CD4-positive, alpha-beta T cell treated with Interleukin-6 at 100 ng/mL for 8 hours (primary cell): ENCODE data around the gene GRIA4.

Experiments used
- DNase-seq: peaks from one replicate; pipeline ENCODE4 v3.0.0-alpha.2; 2020; ENCODE audit warnings: mixed read lengths, low spot score

Gene GRIA4

DNA sequence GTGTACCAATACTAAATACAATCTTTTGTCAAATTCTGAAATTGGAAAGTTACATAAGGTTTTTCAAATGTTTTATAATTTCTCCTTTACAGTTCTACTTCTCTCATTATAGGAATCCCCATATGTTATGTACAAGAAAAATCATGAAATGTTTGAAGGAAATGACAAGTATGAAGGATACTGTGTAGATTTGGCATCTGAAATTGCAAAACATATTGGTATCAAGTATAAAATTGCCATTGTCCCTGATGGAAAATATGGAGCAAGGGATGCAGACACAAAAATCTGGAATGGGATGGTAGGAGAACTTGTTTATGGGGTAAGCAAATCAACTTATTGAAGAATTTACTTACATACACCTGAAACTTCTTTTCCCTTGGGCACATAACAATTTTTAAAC is 308.7 kb downstream of the GRIA4 start:
- DNase-seq: no peak

DNA sequence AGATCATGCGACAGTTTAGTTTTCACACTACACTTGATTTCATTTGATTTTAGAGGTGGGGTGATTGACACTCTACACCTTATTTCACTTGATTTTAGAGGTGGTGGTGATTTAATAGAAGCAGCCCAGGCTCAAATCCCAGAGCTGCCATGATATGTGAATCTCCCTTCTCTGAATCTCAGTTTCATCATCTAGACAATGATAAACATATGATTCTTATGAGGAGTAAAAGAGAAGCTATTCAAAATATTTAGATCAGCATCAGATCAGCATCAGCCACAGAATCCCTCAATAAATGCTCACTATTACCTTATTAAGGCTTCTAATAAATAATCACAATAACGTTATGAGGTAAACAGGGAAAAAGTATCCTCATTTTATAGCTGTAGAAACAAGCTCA is 313.4 kb downstream of the GRIA4 start:
- DNase-seq: no peak

DNA sequence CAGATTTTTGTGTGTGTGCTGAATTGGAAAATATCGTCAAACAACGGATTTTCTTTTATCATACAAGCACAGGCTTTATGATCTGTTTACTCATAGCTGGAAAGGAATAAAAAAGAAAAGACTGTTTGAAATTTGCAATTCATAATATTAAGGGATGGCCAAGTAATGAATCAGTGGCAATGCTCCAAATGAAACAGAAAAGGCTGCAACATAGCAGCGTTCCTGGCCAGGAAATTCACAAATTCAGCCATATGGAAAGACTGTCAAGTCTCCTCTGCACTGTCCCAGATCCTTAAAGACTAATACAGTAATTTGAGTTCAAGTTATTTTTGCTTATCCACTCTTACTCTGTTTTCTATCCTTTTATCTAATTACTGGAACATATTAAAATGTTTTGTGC is 313.9 kb downstream of the GRIA4 start:
- DNase-seq: no peak

- no peak for DNase-seq
Measured at GRCh38 chr11:105929084-105929955, 319.4 kb downstream of the GRIA4 start.

GRCh38 chr11:105933695-105934094 is 323.8 kb downstream of the GRIA4 start:
- DNase-seq: no peak

GRCh38 chr11:105935791-105936190 is 325.9 kb downstream of the GRIA4 start:
- no peak for DNase-seq

DNA sequence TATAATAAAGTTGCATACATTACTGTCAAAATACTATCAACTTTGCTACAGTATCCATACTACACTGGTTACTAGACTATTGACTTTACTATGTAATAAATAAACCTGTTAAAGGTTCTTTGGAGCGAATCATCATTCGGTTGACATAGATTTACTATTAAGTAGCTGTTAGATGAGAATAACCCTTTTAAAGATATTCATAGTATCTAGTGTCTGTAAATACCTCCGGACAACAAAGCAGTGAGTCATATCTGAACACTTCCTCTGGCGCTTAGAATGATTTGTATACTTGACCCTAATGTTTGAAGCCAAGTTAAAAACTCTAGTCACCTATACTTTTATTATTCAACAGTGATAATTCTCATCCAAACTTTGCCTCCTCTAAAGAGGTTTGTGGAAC is 327.5 kb downstream of the GRIA4 start:
- DNase-seq: no peak

- DNase-seq: no peak
Measured at GRCh38 chr11:105937738-105938137, 327.9 kb downstream of the GRIA4 start.

DNA sequence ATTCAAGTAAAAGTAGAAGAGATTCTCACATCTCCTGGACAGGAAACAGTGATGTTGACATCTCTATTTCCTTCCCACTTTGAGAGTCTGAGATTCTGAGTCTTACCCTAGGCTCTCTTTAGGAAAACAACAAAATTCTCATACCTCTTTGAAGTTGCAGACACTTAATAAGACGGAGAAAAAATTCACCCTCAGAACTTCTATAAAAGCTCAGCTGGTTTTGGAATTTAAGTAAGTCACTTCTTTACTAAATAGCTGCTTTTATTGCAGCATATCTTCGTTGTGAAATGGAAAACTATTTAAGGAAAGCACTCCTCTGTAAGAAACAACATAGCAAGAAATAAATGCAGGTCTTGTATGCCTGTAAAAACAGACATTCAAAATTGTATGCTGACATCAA is 333.0 kb downstream of the GRIA4 start:
- DNase-seq: no peak

DNA sequence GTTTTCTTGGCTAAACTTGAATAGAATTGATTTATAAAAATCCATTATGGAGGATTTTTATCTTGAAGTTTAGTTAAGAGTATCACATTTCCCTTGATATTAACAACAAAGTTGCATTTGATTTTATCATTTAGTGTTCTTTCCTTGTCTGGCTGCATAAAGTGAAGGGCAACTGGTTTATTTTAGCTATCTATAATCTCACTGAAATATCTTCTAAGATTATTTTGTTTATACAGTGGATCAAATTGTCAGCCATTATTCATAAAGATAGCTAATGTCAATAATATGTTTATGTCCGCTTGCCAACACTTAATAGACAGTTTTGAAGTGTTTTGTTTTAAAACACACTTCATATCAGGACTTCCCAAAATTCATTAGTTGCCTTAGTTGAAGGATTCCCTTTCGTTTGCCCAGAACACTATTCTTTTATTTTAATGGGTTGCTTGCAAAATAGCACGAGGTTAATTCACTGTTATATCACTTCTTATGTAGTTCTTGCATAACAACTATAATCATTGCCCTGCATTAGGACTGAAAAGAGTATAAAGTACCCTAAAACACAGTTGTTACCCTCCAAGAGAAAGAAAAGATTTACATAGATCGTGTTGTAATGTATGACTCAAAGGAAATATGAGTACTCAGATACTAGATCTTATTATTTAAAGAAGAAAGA is 339.2 kb downstream of the GRIA4 start:
- no peak for DNase-seq

GRCh38 chr11:105953886-105954285 is 344.0 kb downstream of the GRIA4 start:
- DNase-seq: no peak

GRCh38 chr11:105960252-105961245 is 350.7 kb downstream of the GRIA4 start:
- DNase-seq: no peak

DNA sequence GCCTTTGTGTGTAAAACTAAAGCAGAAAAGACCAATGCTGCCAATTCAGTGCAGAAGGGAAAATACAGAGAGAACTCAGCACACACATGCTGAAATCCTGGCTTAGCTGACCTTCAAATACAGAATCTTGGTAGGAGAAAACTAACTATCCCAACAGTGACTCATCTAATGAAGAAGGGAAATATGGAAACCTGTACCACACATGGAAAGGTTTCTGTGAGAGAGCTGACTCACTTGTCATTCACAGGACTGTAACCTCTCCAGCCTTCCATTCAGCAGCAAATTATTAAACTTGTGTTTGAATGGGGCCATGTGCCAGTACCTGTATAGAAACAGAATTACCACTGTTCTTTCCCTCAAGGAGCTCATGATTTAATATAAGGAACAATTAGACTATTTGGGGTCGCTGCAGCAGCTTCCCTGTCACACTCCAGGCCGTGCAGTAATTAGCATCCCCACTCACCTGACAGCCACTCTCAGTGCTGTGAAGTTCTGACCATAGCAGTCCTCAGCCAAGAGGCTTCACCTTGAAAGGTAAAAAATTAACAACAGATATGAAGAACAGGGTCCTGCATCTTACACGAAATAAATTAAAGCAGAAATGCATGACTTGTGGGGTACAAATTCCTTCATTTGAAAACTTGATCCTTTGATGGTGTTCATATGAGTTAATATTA is 358.3 kb downstream of the GRIA4 start:
- DNase-seq: no peak

DNA sequence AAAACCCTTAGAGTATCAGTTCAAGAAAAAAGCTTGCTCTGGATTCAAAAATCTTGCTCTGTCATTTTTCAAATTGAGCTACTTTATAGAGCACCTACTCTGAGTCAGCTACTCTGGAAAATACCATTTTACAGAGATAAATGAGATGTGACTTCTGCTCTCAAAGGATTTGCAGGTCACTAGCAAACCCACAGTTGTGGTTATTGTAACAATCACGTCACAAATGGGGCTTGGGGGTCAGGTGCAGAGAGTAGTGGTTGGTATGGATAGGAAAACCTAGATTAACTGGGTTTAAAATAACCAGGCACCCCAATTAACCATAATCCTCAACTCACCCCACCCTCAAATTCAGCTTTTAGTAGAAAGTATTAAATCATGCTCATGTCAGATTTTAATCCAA is 359.9 kb downstream of the GRIA4 start:
- DNase-seq: no peak

- no peak for DNase-seq
Measured at GRCh38 chr11:105975128-105975527, 365.3 kb downstream of the GRIA4 start.

- no peak for DNase-seq
Measured at GRCh38 chr11:105979997-105980703, 370.3 kb downstream of the GRIA4 start.

DNA sequence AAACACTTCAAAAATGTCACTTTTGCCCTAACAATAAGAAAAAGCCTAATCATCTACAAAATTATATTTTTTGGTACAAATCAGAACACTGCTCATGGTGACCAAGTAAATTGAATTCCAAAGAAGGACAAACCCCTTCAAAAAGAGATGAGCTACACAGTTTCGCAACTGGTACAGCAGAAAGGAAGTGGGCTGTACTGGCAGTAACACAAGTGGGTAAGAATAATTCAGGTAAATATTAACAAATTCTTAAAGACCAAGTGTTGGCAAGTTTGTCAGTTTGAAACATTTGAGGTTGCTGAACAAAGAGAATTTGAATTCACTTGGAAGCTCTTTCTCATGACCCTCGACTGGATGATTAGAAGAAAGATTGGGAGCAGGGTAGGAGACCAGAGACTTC is 376.7 kb downstream of the GRIA4 start:
- no peak for DNase-seq

- DNase-seq: no peak
Measured at GRCh38 chr11:105988197-105988596, 378.3 kb downstream of the GRIA4 start.

DNA sequence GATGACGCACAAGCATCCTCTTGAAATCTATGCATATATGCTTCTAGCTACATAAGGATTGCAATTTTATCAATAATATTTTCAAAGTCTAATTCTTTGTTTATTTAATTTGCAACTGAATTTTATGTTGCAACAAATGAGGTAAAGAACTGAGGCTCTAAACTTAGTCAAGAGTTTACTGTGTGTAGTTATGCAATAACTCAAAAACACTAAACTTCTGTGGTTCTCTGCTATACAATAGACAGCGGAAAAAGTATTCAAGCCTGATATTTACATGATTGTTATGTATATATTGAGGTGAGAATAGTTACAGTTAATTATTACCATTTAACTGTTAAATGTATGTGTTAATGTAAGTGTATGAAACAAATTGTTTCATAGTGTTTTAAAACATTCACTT is 379.3 kb downstream of the GRIA4 start:
- no peak for DNase-seq

DNA sequence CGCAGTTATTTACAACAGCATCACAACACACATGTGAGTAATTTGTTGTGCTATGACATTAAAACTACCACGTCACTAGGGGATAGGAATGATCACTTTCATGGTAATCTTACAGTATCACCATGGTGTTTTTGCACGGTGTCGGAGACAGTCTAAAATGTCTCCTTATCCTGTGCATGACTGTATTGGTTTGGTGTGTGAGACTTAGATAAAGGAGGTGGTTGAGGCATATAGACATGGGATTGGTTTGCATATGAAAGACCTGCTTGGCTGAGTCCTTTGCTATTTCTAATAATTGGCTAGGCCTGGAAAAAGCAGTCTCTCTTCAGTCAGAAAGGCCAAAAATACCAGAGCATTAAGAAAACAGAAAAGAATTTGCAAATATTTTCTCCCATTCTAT is 382.0 kb downstream of the GRIA4 start:
- no peak for DNase-seq
